Osteocyte (in vitro differentiated cells): ENCODE results near the gene MRNIP. TPM values are rescaled to one million over a fixed set of nuclear protein-coding genes. Genes with fewer than 3 reads are reported as not detected.

Experiments
- DNase-seq: peaks from one replicate; pipeline ENCODE4 v3.0.0; 2021; ENCODE audit warnings: mixed read lengths; ENCODE audit not compliant: unreplicated experiment; ENCODE audit errors: extremely low spot score
- H3K27ac Mint-ChIP-seq: one replicate; pipeline ENCODE4 v1.8.0; 2021; ENCODE audit warnings: mild to moderate bottlenecking, mixed read lengths; ENCODE audit not compliant: unreplicated experiment
- H3K27me3 Mint-ChIP-seq: one replicate; pipeline ENCODE4 v1.8.0; 2021; ENCODE audit warnings: mixed read lengths; ENCODE audit not compliant: unreplicated experiment
- H3K36me3 Mint-ChIP-seq: one replicate; pipeline ENCODE4 v1.8.0; 2021; ENCODE audit warnings: mixed read lengths; ENCODE audit not compliant: unreplicated experiment
- H3K4me1 Mint-ChIP-seq: one replicate; pipeline ENCODE4 v1.8.0; 2021; ENCODE audit warnings: mixed read lengths; ENCODE audit not compliant: unreplicated experiment
- H3K4me3 Mint-ChIP-seq: one replicate; pipeline ENCODE4 v1.8.0; 2021; ENCODE audit warnings: mild to moderate bottlenecking, moderate library complexity, mixed read lengths; ENCODE audit not compliant: unreplicated experiment
- H3K9me3 Mint-ChIP-seq: one replicate; pipeline ENCODE4 v1.8.0; 2021; ENCODE audit warnings: mixed read lengths; ENCODE audit not compliant: unreplicated experiment
- CTCF ChIP-seq: fragments of 200-600 bp; sonication (generic); IDR thresholded peaks from 2 replicates; pipeline ENCODE4 v1.5.0; 2021; ENCODE audit warnings: antibody characterized with exemption, mild to moderate bottlenecking, moderate library complexity
- total RNA-seq: library from RNA; stranded (reverse); gene quantifications from 2 replicates; pipeline ENCODE4 v1.2.1, GENCODE V29; 2021

MRNIP gene
- total RNA-seq, 1 donor from 2014 or later, result 25.8 TPM

GRCh38 chr5:179854356-179854755 lies 4.3 kb downstream of the MRNIP start:
- Mint-ChIP-seq H3K27me3 (no peaks in the 10 kb centered on the region), H3K4me1 (peaks cover 11% of the 10 kb centered on the region), H3K9me3 (no peaks in the 10 kb centered on the region), H3K4me3 (no peak overlapping the region), H3K27ac (no peak overlapping the region), H3K36me3 (peaks cover 22% of the 10 kb centered on the region)
- no peak for DNase-seq
- no peak for TF ChIP-seq CTCF

DNA sequence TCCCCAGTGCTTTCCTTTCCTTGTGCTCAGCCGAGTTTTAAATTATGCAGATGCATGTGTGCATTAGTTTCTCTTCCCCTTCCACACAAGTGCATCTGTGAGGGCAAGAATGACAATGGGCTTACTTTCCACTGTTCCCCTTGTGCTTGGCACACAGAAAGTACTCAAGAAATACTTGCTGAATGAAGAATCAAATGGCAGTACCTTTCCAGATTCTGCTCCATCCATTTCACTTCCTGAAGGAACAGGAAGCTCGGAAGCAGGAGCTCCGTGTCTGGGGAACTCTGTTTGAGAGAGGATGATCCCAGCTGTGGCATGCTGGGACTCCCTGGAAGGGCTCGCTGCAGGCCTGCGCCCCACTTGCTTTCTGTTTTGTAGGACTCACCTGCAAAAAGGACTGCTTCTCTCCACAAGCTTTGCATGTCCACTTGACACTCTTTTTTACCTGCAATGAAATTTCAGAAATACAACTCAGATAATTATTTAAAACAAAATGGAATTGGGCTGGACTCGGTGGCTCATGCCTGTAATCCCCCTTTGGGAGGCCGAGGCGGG lies 5.5 kb downstream of the MRNIP start:
- Mint-ChIP-seq H3K9me3 (no peaks in the 10 kb centered on the region), H3K4me1 (peaks cover 10% of the 10 kb centered on the region), H3K27ac (no peak overlapping the region), H3K36me3 (peaks cover 23% of the 10 kb centered on the region), H3K27me3 (no peaks in the 10 kb centered on the region), H3K4me3 (no peak overlapping the region)
- no peak for DNase-seq
- no peak for TF ChIP-seq CTCF

DNA sequence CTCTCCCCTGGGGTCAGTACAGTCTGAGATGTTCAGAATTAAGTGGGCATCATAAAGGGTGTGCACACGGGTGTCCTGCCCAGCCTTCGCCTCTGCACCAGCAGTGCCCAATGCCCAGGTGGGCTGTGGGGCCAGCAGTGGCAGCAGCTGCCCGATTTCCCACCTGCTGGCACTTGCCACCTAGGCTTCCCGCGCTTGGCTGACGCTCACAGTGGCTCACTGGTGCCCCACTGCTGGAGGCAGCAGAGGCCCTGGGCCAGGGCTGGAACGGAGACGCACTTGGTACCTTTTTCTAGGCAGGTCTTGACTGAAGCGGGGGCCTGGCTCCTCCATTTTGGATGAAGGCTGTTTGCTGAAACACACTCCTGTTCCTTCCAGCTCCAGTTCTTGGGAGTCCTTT lies 17.0 kb downstream of the MRNIP start:
- no peak overlapping the region for H3K27ac Mint-ChIP-seq
- H3K36me3 Mint-ChIP-seq, result peaks cover 38% of the 10 kb centered on the region
- no peak overlapping the region for H3K4me3 Mint-ChIP-seq
- DNase-seq, result no peak
- H3K9me3 Mint-ChIP-seq, result peaks cover 6% of the 10 kb centered on the region
- H3K27me3 Mint-ChIP-seq, result no peaks in the 10 kb centered on the region
- H3K4me1 Mint-ChIP-seq, result no peaks in the 10 kb centered on the region
- TF ChIP-seq CTCF, result no peak

GRCh38 chr5:179840766-179841165 lies 17.9 kb downstream of the MRNIP start:
- H3K36me3 Mint-ChIP-seq, result peaks cover 40% of the 10 kb centered on the region
- no peak for DNase-seq
- H3K4me3 Mint-ChIP-seq, result no peak overlapping the region
- H3K9me3 Mint-ChIP-seq, result peaks cover 5% of the 10 kb centered on the region
- TF ChIP-seq CTCF, result no peak
- H3K27ac Mint-ChIP-seq, result peak overlapping the region; percentile 31
- no peaks in the 10 kb centered on the region for H3K4me1 Mint-ChIP-seq
- no peaks in the 10 kb centered on the region for H3K27me3 Mint-ChIP-seq

- Mint-ChIP-seq H3K4me1 (no peaks in the 10 kb centered on the region), H3K4me3 (no peak overlapping the region), H3K27me3 (no peaks in the 10 kb centered on the region), H3K27ac (peak overlapping the region; percentile 31), H3K9me3 (peaks cover 5% of the 10 kb centered on the region), H3K36me3 (peaks cover 42% of the 10 kb centered on the region)
- no peak for DNase-seq
- TF ChIP-seq CTCF, result no peak
These were observed 18.3 kb downstream of the MRNIP start for GRCh38 chr5:179840321-179840720.
